GM23338 (cell line): ENCODE measurements around the gene SUCNR1. TPM values are rescaled to one million over a fixed set of nuclear protein-coding genes. Genes with fewer than 3 reads are reported as not detected.

Source experiments
- ATAC-seq: fragments of 200-7000 bp; cut with Tn5 transposase; 3 replicates; pipeline ENCODE4 v1.9.1; 2020
- DNase-seq: peaks from one replicate; pipeline ENCODE4 v3.0.0-alpha.2; 2015; ENCODE audit warnings: low spot score
- H2AFZ ChIP-seq: fragments of 200-600 bp; sonication (generic); 2 replicates; pipeline ENCODE4 v1.8.0; 2016; ENCODE audit warnings: antibody characterized with exemption, mild to moderate bottlenecking, moderate library complexity
- H3F3A ChIP-seq: fragments of 200-600 bp; sonication (generic); replicated peaks from 2 replicates; pipeline ENCODE4 v1.8.0; 2017; ENCODE audit warnings: antibody characterized with exemption, mixed run types, low read depth
- H3K27ac ChIP-seq: fragments of 200-600 bp; sonication (generic); 2 replicates; pipeline ENCODE4 v1.6.1; 2016; ENCODE audit warnings: low read depth
- H3K27me3 ChIP-seq: fragments of 200-600 bp; sonication (generic); 2 replicates; pipeline ENCODE4 v1.8.0; 2016; ENCODE audit warnings: mild to moderate bottlenecking, mixed run types, moderate library complexity; ENCODE audit not compliant: insufficient read depth
- H3K36me3 ChIP-seq: fragments of 200-600 bp; sonication (generic); 2 replicates; pipeline ENCODE4 v1.8.0; 2016; ENCODE audit warnings: mild to moderate bottlenecking; ENCODE audit not compliant: insufficient read depth
- H3K4me1 ChIP-seq: fragments of 200-600 bp; sonication (generic); 2 replicates; pipeline ENCODE4 v1.8.0; 2016; ENCODE audit warnings: mild to moderate bottlenecking, moderate library complexity; ENCODE audit not compliant: insufficient read depth
- H3K4me2 ChIP-seq: fragments of 200-600 bp; sonication (generic); 2 replicates; pipeline ENCODE4 v1.7.1; 2017; ENCODE audit warnings: mixed run types
- H3K4me3 ChIP-seq: fragments of 200-600 bp; sonication (generic); 2 replicates; pipeline ENCODE4 v1.6.1; 2016; ENCODE audit warnings: mixed run types
- H3K79me2 ChIP-seq: fragments of 200-600 bp; sonication (generic); replicated peaks from 2 replicates; pipeline ENCODE4 v1.8.0; 2017; ENCODE audit warnings: mild to moderate bottlenecking; ENCODE audit not compliant: insufficient read depth
- H3K9me2 ChIP-seq: fragments of 200-600 bp; sonication (generic); 2 replicates; pipeline ENCODE4 v1.8.0; 2017; ENCODE audit not compliant: insufficient read depth
- H4K20me1 ChIP-seq: fragments of 200-600 bp; sonication (generic); replicated peaks from 2 replicates; pipeline ENCODE4 v1.8.0; 2017; ENCODE audit warnings: mild to moderate bottlenecking; ENCODE audit not compliant: insufficient read depth
- H3K27ac Mint-ChIP-seq: 2 replicates; pipeline ENCODE4 v1.8.0; 2020; ENCODE audit warnings: inconsistent platforms, mild to moderate bottlenecking, moderate library complexity, mixed read lengths
- H3K27me3 Mint-ChIP-seq: 3 replicates; pipeline ENCODE4 v1.8.0; 2022; ENCODE audit warnings: low read depth, mild to moderate bottlenecking, moderate library complexity, mixed read lengths, inconsistent platforms; ENCODE audit not compliant: insufficient read depth, poor library complexity
- H3K36me3 Mint-ChIP-seq: 3 replicates; pipeline ENCODE4 v1.8.0; 2021; ENCODE audit warnings: low read depth, mild to moderate bottlenecking, inconsistent platforms, moderate library complexity, mixed read lengths
- H3K4me1 Mint-ChIP-seq: 3 replicates; pipeline ENCODE4 v1.8.0; 2020; ENCODE audit warnings: mild to moderate bottlenecking, inconsistent platforms, mixed read lengths
- H3K4me3 Mint-ChIP-seq: 3 replicates; pipeline ENCODE4 v1.8.0; 2021; ENCODE audit warnings: moderate library complexity, mild to moderate bottlenecking, inconsistent platforms, mixed read lengths
- H3K9me3 Mint-ChIP-seq: 3 replicates; pipeline ENCODE4 v1.8.0; 2020; ENCODE audit warnings: moderate library complexity, mild to moderate bottlenecking, inconsistent platforms, mixed read lengths
- CTCF ChIP-seq, 2 experiments: fragments of 200-600 bp in 1 of 2; sonication (generic) in 1 of 2; conservative IDR thresholded peaks; 2 replicates each; pipeline versions ENCODE4 v1.5.1 to v1.6.1; 2016 to 2017; ENCODE audit warnings: antibody characterized with exemption in 2 of 2, low read depth in 2 of 2, mild to moderate bottlenecking in 2 of 2, moderate library complexity in 1 of 2
- ETS1 ChIP-seq: IDR thresholded peaks from 2 replicates; pipeline ENCODE4 v1.6.1; 2016; ENCODE audit warnings: antibody characterized with exemption
- EZH2phosphoT487 ChIP-seq: fragments of 200-600 bp; sonication (generic); IDR thresholded peaks from one replicate; pipeline ENCODE4 v1.8.1; 2018; ENCODE audit warnings: antibody characterized with exemption; ENCODE audit not compliant: unreplicated experiment
- POLR2AphosphoS5 ChIP-seq: IDR thresholded peaks from 2 replicates; pipeline ENCODE4 v1.6.1; 2016; ENCODE audit warnings: antibody characterized with exemption, low read depth
- STAT1 ChIP-seq: IDR thresholded peaks from one replicate; pipeline ENCODE4 v1.6.1; 2016; ENCODE audit warnings: antibody characterized with exemption; ENCODE audit not compliant: unreplicated experiment
- polyA plus RNA-seq: library from polyadenylated mRNA; unstranded; fragments of >200 nt; fragmentation: Nextera tagmentation; extraction: Ambion mirVana; gene quantifications from 2 replicates; pipeline ENCODE4 v1.2.1, GENCODE V29; 2016
- total RNA-seq: library from RNA; depleted of rRNA; stranded (reverse); fragments of >200 nt; shearing (Covaris generic); gene quantifications from 2 replicates; pipeline ENCODE4 v1.2.3, GENCODE V29; 2014
- TF ChIP-seq, protein P1 (sequence below): fragments of 250-450 bp; sonication (Bioruptor Pico); IDR thresholded peaks from 2 replicates; pipeline ENCODE4 v1.5.0; 2020; ENCODE audit warnings: mild to moderate bottlenecking, moderate library complexity

Gene SUCNR1
- total and polyA plus RNA-seq, 2 experiments from 2014 or later: not detected

- Histone ChIP-seq H3K4me1 (no peaks in the 10 kb centered on the region), H3K36me3 (no peaks in the 10 kb centered on the region), H3K27ac (no peak overlapping the region), H3K79me2 (no peaks in the 10 kb centered on the region), H3K9me2 (no peaks in the 10 kb centered on the region), H3F3A (no peaks in the 10 kb centered on the region), H3K4me3 (no peak overlapping the region), H2AFZ (no peak overlapping the region), H3K4me2 (no peak overlapping the region), H3K27me3 (no peaks in the 10 kb centered on the region), H4K20me1 (no peaks in the 10 kb centered on the region)
- no peak overlapping the region for H3K27ac Mint-ChIP-seq
- DNase-seq: no peak
- peaks cover 3% of the 10 kb centered on the region for H3K27me3 Mint-ChIP-seq
- H3K4me1 Mint-ChIP-seq: peaks cover 6% of the 10 kb centered on the region; the same call in 2 of the 3 replicates
- H3K4me3 Mint-ChIP-seq: no peak overlapping the region
- no peak for ATAC-seq
- no peaks in the 10 kb centered on the region for H3K36me3 Mint-ChIP-seq
- H3K9me3 Mint-ChIP-seq: no peaks in the 10 kb centered on the region
- TF ChIP-seq ETS1: no peak
- TF ChIP-seq, protein P1, sequence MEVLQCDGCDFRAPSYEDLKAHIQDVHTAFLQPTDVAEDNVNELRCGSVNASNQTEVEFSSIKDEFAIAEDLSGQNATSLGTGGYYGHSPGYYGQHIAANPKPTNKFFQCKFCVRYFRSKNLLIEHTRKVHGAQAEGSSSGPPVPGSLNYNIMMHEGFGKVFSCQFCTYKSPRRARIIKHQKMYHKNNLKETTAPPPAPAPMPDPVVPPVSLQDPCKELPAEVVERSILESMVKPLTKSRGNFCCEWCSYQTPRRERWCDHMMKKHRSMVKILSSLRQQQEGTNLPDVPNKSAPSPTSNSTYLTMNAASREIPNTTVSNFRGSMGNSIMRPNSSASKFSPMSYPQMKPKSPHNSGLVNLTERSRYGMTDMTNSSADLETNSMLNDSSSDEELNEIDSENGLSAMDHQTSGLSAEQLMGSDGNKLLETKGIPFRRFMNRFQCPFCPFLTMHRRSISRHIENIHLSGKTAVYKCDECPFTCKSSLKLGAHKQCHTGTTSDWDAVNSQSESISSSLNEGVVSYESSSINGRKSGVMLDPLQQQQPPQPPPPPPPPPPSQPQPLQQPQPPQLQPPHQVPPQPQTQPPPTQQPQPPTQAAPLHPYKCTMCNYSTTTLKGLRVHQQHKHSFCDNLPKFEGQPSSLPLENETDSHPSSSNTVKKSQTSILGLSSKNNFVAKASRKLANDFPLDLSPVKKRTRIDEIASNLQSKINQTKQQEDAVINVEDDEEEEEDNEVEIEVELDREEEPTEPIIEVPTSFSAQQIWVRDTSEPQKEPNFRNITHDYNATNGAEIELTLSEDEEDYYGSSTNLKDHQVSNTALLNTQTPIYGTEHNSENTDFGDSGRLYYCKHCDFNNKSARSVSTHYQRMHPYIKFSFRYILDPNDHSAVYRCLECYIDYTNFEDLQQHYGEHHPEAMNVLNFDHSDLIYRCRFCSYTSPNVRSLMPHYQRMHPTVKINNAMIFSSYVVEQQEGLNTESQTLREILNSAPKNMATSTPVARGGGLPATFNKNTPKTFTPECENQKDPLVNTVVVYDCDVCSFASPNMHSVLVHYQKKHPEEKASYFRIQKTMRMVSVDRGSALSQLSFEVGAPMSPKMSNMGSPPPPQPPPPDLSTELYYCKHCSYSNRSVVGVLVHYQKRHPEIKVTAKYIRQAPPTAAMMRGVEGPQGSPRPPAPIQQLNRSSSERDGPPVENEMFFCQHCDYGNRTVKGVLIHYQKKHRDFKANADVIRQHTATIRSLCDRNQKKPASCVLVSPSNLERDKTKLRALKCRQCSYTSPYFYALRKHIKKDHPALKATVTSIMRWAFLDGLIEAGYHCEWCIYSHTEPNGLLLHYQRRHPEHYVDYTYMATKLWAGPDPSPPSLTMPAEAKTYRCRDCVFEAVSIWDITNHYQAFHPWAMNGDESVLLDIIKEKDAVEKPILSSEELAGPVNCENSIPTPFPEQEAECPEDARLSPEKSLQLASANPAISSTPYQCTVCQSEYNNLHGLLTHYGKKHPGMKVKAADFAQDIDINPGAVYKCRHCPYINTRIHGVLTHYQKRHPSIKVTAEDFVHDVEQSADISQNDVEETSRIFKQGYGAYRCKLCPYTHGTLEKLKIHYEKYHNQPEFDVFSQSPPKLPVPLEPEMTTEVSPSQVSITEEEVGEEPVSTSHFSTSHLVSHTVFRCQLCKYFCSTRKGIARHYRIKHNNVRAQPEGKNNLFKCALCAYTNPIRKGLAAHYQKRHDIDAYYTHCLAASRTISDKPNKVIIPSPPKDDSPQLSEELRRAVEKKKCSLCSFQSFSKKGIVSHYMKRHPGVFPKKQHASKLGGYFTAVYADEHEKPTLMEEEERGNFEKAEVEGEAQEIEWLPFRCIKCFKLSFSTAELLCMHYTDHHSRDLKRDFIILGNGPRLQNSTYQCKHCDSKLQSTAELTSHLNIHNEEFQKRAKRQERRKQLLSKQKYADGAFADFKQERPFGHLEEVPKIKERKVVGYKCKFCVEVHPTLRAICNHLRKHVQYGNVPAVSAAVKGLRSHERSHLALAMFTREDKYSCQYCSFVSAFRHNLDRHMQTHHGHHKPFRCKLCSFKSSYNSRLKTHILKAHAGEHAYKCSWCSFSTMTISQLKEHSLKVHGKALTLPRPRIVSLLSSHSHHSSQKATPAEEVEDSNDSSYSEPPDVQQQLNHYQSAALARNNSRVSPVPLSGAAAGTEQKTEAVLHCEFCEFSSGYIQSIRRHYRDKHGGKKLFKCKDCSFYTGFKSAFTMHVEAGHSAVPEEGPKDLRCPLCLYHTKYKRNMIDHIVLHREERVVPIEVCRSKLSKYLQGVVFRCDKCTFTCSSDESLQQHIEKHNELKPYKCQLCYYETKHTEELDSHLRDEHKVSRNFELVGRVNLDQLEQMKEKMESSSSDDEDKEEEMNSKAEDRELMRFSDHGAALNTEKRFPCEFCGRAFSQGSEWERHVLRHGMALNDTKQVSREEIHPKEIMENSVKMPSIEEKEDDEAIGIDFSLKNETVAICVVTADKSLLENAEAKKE: no peak
- TF ChIP-seq CTCF (conservative IDR thresholded peaks at IDR 0.05; ENCODE audit: low read depth in 2 of 2): no peak
- no peak for TF ChIP-seq EZH2phosphoT487
- TF ChIP-seq STAT1: no peak
- TF ChIP-seq POLR2AphosphoS5: no peak
Measured at GRCh38 chr3:151869181-151869580, 4.3 kb upstream of the SUCNR1 start.
